ENCODE results near the gene PRKN.

Gene PRKN

GRCh38 chr6:162603231-162604015 lies 124.1 kb downstream of the PRKN start:
- no peak for TF ChIP-seq CTCF (IDR thresholded peaks at IDR 0.05)
- DNase-seq: no peak
- Mint-ChIP-seq H3K9me3 (no peaks in the 10 kb centered on the region), H3K27me3 (ENCODE audit: low read depth, poor library complexity) (no peaks in the 10 kb centered on the region), H3K4me3 (no peak overlapping the region), H3K27ac (no peak overlapping the region), H3K4me1 (peaks cover 7% of the 10 kb centered on the region), H3K36me3 (ENCODE audit: low read depth) (no peaks in the 10 kb centered on the region)

- Mint-ChIP-seq H3K4me1 (peaks cover 7% of the 10 kb centered on the region), H3K27ac (no peak overlapping the region), H3K9me3 (no peaks in the 10 kb centered on the region), H3K36me3 (ENCODE audit: low read depth) (no peaks in the 10 kb centered on the region), H3K4me3 (no peak overlapping the region), H3K27me3 (ENCODE audit: low read depth, poor library complexity) (no peaks in the 10 kb centered on the region)
- DNase-seq: no peak
- no peak for TF ChIP-seq CTCF (IDR thresholded peaks at IDR 0.05)
Observed at GRCh38 chr6:162602759-162603158, 124.8 kb downstream of the PRKN start.

GRCh38 chr6:162596676-162597075 lies 130.9 kb downstream of the PRKN start:
- Mint-ChIP-seq H3K9me3 (no peaks in the 10 kb centered on the region), H3K36me3 (ENCODE audit: low read depth) (no peaks in the 10 kb centered on the region), H3K4me3 (no peak overlapping the region), H3K27me3 (ENCODE audit: low read depth, poor library complexity) (no peaks in the 10 kb centered on the region), H3K27ac (no peak overlapping the region), H3K4me1 (peaks cover 18% of the 10 kb centered on the region)
- DNase-seq: peak; percentile 21
- no peak for TF ChIP-seq CTCF (IDR thresholded peaks at IDR 0.05)

GRCh38 chr6:162591517-162591916 lies 136.0 kb downstream of the PRKN start:
- Mint-ChIP-seq H3K27ac (peak overlapping the region; percentile 57), H3K36me3 (ENCODE audit: low read depth) (no peaks in the 10 kb centered on the region), H3K9me3 (no peaks in the 10 kb centered on the region), H3K27me3 (ENCODE audit: low read depth, poor library complexity) (no peaks in the 10 kb centered on the region), H3K4me1 (peaks cover 7% of the 10 kb centered on the region), H3K4me3 (no peak overlapping the region)
- no peak for TF ChIP-seq CTCF (IDR thresholded peaks at IDR 0.05)
- no peak for DNase-seq

GRCh38 chr6:162581988-162582780 lies 145.4 kb downstream of the PRKN start:
- Mint-ChIP-seq H3K27me3 (ENCODE audit: low read depth, poor library complexity) (no peaks in the 10 kb centered on the region), H3K27ac (no peak overlapping the region), H3K9me3 (no peaks in the 10 kb centered on the region), H3K4me1 (no peaks in the 10 kb centered on the region), H3K36me3 (ENCODE audit: low read depth) (no peaks in the 10 kb centered on the region), H3K4me3 (no peak overlapping the region)
- TF ChIP-seq CTCF (IDR thresholded peaks at IDR 0.05): no peak
- no peak for DNase-seq

Measured in nephron progenitor cell (in vitro differentiated cells).